Psoas muscle (tissue), 8 donors: ENCODE data around the gene TOMM5. TPM values are rescaled to one million over a fixed set of nuclear protein-coding genes. Genes with fewer than 3 reads are reported as not detected.

Source experiments
- ATAC-seq, 4 donors: fragments of 200-7000 bp; cut with Tn5 transposase; one replicate each; pipeline ENCODE4 v1.9.1; 2020; ENCODE audit warnings: moderate library complexity in 3 of 4, mild to moderate bottlenecking in 2 of 4
- DNase-seq, 2 donors: peaks; one replicate each; pipeline ENCODE4 v3.0.0-alpha.2; 2020
- H3K27ac ChIP-seq: fragments of 200-600 bp; one replicate; pipeline ENCODE4 v1.8.0; 2022
- H3K27me3 ChIP-seq, 3 donors: fragments of 200-600 bp in 1 of 3; one replicate each; pipeline versions ENCODE4 v1.6.1 to v1.8.0; 2013 to 2022; ENCODE audit warnings: low read length in 2 of 3, mild to moderate bottlenecking in 2 of 3, moderate library complexity in 1 of 3; ENCODE audit not compliant: insufficient read depth in 3 of 3
- H3K36me3 ChIP-seq, 2 donors: fragments of 200-600 bp in 1 of 2; one replicate each; pipeline versions ENCODE4 v1.6.1 to v1.8.0; 2013 to 2022; ENCODE audit warnings: low read depth in 1 of 2, mild to moderate bottlenecking in 1 of 2, moderate library complexity in 1 of 2; ENCODE audit not compliant: insufficient read depth in 1 of 2
- H3K4me1 ChIP-seq: fragments of 200-600 bp; one replicate; pipeline ENCODE4 v1.8.0; 2022
- H3K4me3 ChIP-seq: fragments of 200-600 bp; one replicate; pipeline ENCODE4 v1.8.0; 2022; ENCODE audit warnings: mild to moderate bottlenecking
- H3K9me3 ChIP-seq: fragments of 200-600 bp; one replicate; pipeline ENCODE4 v1.8.0; 2022
- WGBS, 3 donors: extraction: QIAGEN DNeasy Blood & Tissue Kit; methylation state at CpG; one replicate each; pipeline versions ENCODE4 v1.1.6 to v1.1.7; 2013; 5-methylcytosine and 5-hydroxymethylcytosine counted together
- intact Hi-C, 2 donors: fragments of 100-400 bp; cut with DNase I; formaldehyde crosslinking; loops; one replicate each; pipeline versions ENCODE4 v1.11.0 to v1.14.2; 2022
- polyA plus RNA-seq, 3 donors: library from polyadenylated mRNA; stranded (reverse); fragments of 200-250 nt; gene quantifications; one replicate each; pipeline ENCODE4 v1.2.3, GENCODE V29; 2013
- total RNA-seq, 4 donors: library from RNA; stranded (reverse); fragmentation: NEBNext Ultra II Directional in 2 of 4; extraction: Animal tissue kit (Norgen Biotek cat#: 25700) in 2 of 4; gene quantifications; one replicate each; pipeline versions ENCODE4 v1.2.1 to v1.2.4, GENCODE V29; 2021 to 2023
- TF ChIP-seq, protein P1 (sequence below): fragments of 200-600 bp; IDR thresholded peaks from one replicate; pipeline ENCODE4 v1.8.0; 2022; ENCODE audit warnings: antibody characterized with exemption
- donor health status: healthy with polysubstance abuse.
- donor health status: DM: no; HTN: no; CAD: no; lungs with moderate emphysema.
- donor health status: Bipolar disorder and iron deficiency.
- donor health status: healthy.
- donor health status: DM: yes; HTN: yes; CAD: no.
- donor health status: DM: no; HTN: no; CAD: no.
- donor health status: DM: no; HTN: no; CAD: no.
- donor health status: DM: yes; HTN: yes; CAD: no.

Gene TOMM5
- total and polyA plus RNA-seq, 7 donors = 65.2 to 280 (median 104) TPM

DNA sequence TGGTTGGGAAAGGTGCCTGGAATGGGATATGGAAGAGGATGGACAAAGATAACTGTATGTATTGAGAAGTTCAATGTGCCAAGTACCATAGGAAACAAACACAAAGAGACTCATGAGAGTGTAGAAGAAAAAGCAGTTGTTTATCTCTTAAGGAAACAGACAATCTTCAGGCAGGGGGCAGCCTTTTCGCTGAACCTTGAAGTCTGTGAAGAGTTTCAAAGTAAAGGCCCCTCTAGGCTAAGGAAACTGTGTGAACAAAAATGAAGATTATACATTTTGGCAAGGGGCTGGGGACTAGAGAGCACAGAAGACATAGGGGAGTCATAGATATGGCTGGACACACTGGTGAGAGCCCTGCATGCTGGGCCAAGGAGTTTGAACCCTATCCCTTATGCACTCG lies 30.9 kb upstream of the TOMM5 start:
- H3K27ac ChIP-seq = no peak overlapping the region
- ATAC-seq (no peak), DNase-seq (no peak)
- no peaks in the 10 kb centered on the region for H3K9me3 ChIP-seq
- H3K4me1 ChIP-seq = no peaks in the 10 kb centered on the region
- H3K27me3 ChIP-seq = no peaks in the 10 kb centered on the region
- 90 to 93% (median 90%) methylated on average over 2 of the region's 2 CpGs for WGBS, 3 donors
- TF ChIP-seq, protein P1, sequence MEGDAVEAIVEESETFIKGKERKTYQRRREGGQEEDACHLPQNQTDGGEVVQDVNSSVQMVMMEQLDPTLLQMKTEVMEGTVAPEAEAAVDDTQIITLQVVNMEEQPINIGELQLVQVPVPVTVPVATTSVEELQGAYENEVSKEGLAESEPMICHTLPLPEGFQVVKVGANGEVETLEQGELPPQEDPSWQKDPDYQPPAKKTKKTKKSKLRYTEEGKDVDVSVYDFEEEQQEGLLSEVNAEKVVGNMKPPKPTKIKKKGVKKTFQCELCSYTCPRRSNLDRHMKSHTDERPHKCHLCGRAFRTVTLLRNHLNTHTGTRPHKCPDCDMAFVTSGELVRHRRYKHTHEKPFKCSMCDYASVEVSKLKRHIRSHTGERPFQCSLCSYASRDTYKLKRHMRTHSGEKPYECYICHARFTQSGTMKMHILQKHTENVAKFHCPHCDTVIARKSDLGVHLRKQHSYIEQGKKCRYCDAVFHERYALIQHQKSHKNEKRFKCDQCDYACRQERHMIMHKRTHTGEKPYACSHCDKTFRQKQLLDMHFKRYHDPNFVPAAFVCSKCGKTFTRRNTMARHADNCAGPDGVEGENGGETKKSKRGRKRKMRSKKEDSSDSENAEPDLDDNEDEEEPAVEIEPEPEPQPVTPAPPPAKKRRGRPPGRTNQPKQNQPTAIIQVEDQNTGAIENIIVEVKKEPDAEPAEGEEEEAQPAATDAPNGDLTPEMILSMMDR = no peak
- intact Hi-C loops = loop anchor here in 1 of 2 donors (10.0 kb wide), 1 partner anchor 112 kb away; no protein-coding TSS in a partner anchor
- no peak overlapping the region for H3K4me3 ChIP-seq
- no peaks in the 10 kb centered on the region for H3K36me3 ChIP-seq

DNA sequence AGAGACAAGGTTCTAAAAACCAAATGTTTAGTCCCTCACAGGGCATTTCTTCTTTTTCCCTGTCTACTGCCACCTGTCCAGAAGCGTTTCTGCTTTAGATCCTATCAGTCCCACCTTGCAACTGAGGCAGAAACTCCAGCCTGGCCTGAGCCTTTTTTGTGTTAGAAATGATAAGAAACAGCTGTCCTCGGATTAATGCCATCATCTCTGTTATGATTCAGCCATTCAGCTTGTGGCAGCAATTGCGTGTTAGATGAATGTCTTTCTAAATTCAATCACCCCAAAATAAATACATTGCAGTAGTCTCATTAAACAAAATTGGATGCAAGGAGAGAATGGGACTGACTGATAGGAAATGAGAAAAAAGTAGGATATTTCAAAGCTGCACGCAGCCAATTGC lies 30.1 kb upstream of the TOMM5 start:
- no peaks in the 10 kb centered on the region for H3K36me3 ChIP-seq
- TF ChIP-seq, protein P1 = no peak
- no peaks in the 10 kb centered on the region for H3K27me3 ChIP-seq
- no peaks in the 10 kb centered on the region for H3K4me1 ChIP-seq
- WGBS, 3 donors = 79 to 82% (median 81%) methylated on average over 4 of the region's 4 CpGs
- H3K27ac ChIP-seq = no peak overlapping the region
- intact Hi-C loops = loop anchor here in 1 of 2 donors (10.0 kb wide), 1 partner anchor 112 kb away; no protein-coding TSS in a partner anchor
- no peak for ATAC-seq
- H3K9me3 ChIP-seq = no peaks in the 10 kb centered on the region
- H3K4me3 ChIP-seq = no peak overlapping the region
- no peak for DNase-seq

DNA sequence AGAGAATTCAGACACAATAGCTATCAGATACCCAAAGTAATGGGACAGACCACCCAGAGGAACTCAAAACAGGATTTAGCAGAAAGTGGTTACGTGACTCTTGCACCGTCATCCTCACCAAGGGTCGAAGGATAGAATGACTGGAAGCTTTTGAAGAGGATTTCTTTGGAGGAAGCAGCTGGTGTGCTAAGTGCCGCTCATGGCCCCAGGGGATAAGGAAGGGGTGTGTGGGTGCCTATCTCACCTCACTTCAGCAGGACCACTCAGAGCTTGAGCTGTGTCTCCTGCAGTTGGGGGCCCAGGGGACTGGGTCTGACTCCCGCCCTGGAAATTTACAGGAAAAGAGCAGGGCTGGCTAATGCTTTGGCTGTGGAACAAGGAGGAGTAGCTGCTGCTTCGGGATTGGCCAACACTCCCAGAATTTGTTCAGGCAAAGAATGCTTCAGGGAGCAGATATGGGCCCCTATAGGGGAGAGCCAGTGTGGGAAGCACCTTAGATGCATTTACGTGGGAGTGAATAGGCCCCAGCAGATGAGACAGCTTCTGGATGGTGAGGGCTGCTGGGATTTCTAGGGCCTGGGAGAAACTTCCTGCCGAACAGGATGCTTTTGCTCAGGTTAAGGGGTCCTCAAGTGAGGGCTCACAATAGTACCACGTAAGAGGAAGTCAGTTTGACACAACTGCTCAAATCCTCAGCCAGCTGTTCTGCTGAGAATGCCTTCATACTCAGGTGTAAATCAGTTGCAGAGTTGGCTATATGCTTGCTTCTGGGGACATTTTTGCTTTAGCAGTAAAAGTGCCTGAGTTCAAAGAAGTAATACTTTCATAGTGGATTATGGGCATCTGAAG lies 29.1 kb upstream of the TOMM5 start:
- Histone ChIP-seq H3K27ac (no peak overlapping the region), H3K9me3 (no peaks in the 10 kb centered on the region), H3K4me3 (no peak overlapping the region), H3K36me3 (no peaks in the 10 kb centered on the region), H3K4me1 (no peaks in the 10 kb centered on the region), H3K27me3 (no peaks in the 10 kb centered on the region)
- TF ChIP-seq, protein P1 = no peak
- ATAC-seq (no peak), DNase-seq (no peak)
- intact Hi-C loops = loop anchor here in 1 of 2 donors (10.0 kb wide), 1 partner anchor 113 kb away; no protein-coding TSS in a partner anchor
- WGBS, 3 donors = 63 to 67% (median 63%) methylated on average over 9 of the region's 9 CpGs

DNA sequence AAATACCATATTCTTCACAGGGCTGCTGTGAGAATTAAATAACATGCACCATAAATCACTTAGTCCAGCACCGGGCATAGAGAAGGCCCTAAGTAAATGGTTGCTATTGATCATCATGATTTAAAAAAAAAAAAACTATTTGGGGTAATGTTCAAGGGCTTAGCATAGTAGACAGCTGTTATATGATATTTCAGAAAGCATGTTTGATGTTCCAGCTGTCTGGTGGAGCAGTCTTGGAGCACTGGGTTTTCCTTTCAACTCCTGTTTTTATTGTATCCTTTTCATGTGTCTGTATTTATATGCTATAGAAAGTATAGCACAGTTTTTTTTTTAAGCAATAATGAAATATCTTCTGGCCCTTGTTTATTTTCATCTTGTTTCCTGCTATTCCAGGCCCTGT lies 28.0 kb upstream of the TOMM5 start:
- Histone ChIP-seq H3K27me3 (no peaks in the 10 kb centered on the region), H3K4me3 (no peak overlapping the region), H3K36me3 (no peaks in the 10 kb centered on the region), H3K9me3 (no peaks in the 10 kb centered on the region), H3K4me1 (no peaks in the 10 kb centered on the region), H3K27ac (no peak overlapping the region)
- 65 to 87% (median 72%) methylated on average over 1 of the region's 1 CpG for WGBS, 3 donors
- intact Hi-C loops = loop anchor here in 1 of 2 donors (10.0 kb wide), 1 partner anchor 114 kb away; no protein-coding TSS in a partner anchor
- TF ChIP-seq, protein P1 = no peak
- ATAC-seq (no peak), DNase-seq (no peak)
